SH-SY5Y (cell line): ENCODE results near the gene IFIT5.

Experiments used
- GATA2 ChIP-seq: IDR thresholded peaks from 2 replicates; pipeline ENCODE4 v1.6.1; 2011; ENCODE audit warnings: mild to moderate bottlenecking, low read depth, low read length
- GATA3 ChIP-seq: IDR thresholded peaks from 2 replicates; pipeline ENCODE4 v1.6.1; 2011; ENCODE audit warnings: low read depth, mild to moderate bottlenecking, low read length, moderate library complexity

- TF ChIP-seq GATA3 (no peak), GATA2 (no peak)
Measured at GRCh38 chr10:89398003-89398749, 16.2 kb upstream of the IFIT5 start.
